ENCODE measurements around the gene CAMSAP2. TPM values are rescaled to one million over a fixed set of nuclear protein-coding genes. Genes with fewer than 3 reads are reported as not detected.
A peak's percentile ranks its signal among the peaks of the same experiment; 100 is the strongest.

CAMSAP2 gene
- total and polyA plus RNA-seq, 2 donors (not counting 3 experiments of a cell fraction or from before 2014, with no cell fraction given) = 6.7 to 45.5 TPM

GRCh38 chr1:200891774-200892157, 153.1 kb downstream of the CAMSAP2 start:
- FAIRE-seq (no peak), DNase-seq (ENCODE audit: low read depth, low spot score) (no peak)
- BruUV-seq (replicated peaks) = no TSS peak
- H3K9me3 ChIP-seq (replicated peaks; ENCODE audit: control insufficient read depth, insufficient read depth, low read length) = no peaks in the 10 kb centered on the region
- dilution Hi-C loops (cut with MboI; ENCODE audit: extremely low pct_ligation_motif_present, low sequenced_read_pairs) = no loop called here
- H3K4me1 ChIP-seq (ENCODE audit: control insufficient read depth, extremely low read depth, insufficient read depth, low read length) = no peaks in the 10 kb centered on the region
- no peak overlapping the region for H3K27ac ChIP-seq (ENCODE audit: insufficient read depth, low read depth, low read length)
- intact Hi-C loops (cut with micrococcal nuclease) = loop anchor here (5.0 kb wide), 2 partner anchors 151 to 221 kb away; partner anchors contain the start of gene CACNA1S
- H3K9me1 ChIP-seq (replicated peaks; ENCODE audit: control insufficient read depth, extremely low read depth, insufficient read depth, low read length) = no peaks in the 10 kb centered on the region
- H2AFZ ChIP-seq (ENCODE audit: low read depth, low read length) = no peak overlapping the region
- no peaks in the 10 kb centered on the region for H3K79me2 ChIP-seq (ENCODE audit: control insufficient read depth, insufficient read depth, low read length)
- TF ChIP-seq FOS (IDR thresholded peaks at IDR 0.05; ENCODE audit: borderline replicate concordance, insufficient read depth, low read length) (no peak), MYC (IDR thresholded peaks at IDR 0.05; ENCODE audit: low read depth, low read length) (no peak), JUN (IDR thresholded peaks at IDR 0.05; ENCODE audit: borderline replicate concordance, insufficient read depth, insufficient read length, low read depth) (no peak), POLR2A (IDR thresholded peaks at IDR 0.05; ENCODE audit: low read depth, low read length) (no peak), EZH2 (IDR thresholded peaks at IDR 0.05; ENCODE audit: borderline replicate concordance, low read depth, low read length, severe bottlenecking) (no peak), MAX (IDR thresholded peaks at IDR 0.05; ENCODE audit: insufficient read depth, insufficient read length) (no peak)
- H3K27me3 ChIP-seq (ENCODE audit: control insufficient read depth in 2 of 2, insufficient read depth in 2 of 2, low read length in 2 of 2) = peaks cover 39 to 46% of the 10 kb centered on the region in 2 experiments
- ChIA-PET CTCF (interaction anchor here (0.9 to 2.1 kb wide), 4 partner anchors 15 to 150 kb away, joined by 3 to 11 read pairs (median 4); no protein-coding TSS in a partner anchor), POLR2A (no interaction called here)
- no peak overlapping the region for H3K4me3 ChIP-seq (replicated peaks in 1 of 3; ENCODE audit: insufficient read depth in 1 of 3, low read depth in 1 of 3, low read length in 3 of 3)
- H3K9ac ChIP-seq (replicated peaks; ENCODE audit: extremely low read depth, insufficient read depth, low read length) = no peak overlapping the region
- H4K20me1 ChIP-seq (replicated peaks; ENCODE audit: control insufficient read depth, extremely low read depth, insufficient read depth, low read length) = no peaks in the 10 kb centered on the region
- H3K36me3 ChIP-seq (ENCODE audit: control insufficient read depth in 2 of 2, extremely low read depth in 1 of 2, insufficient read depth in 2 of 2, low read length in 2 of 2) = no peaks in the 10 kb centered on the region
- H3K4me2 ChIP-seq (ENCODE audit: insufficient read depth, low read length) = peak overlapping the region; percentile 68

GRCh38 chr1:200892546-200892945, 153.9 kb downstream of the CAMSAP2 start:
- no peaks in the 10 kb centered on the region for H3K79me2 ChIP-seq (ENCODE audit: control insufficient read depth, insufficient read depth, low read length)
- CTCF ChIA-PET = no interaction called here
- H3K9me1 ChIP-seq (replicated peaks; ENCODE audit: control insufficient read depth, extremely low read depth, insufficient read depth, low read length) = no peaks in the 10 kb centered on the region
- no peaks in the 10 kb centered on the region for H3K4me1 ChIP-seq (ENCODE audit: control insufficient read depth, extremely low read depth, insufficient read depth, low read length)
- H3K27ac ChIP-seq (ENCODE audit: insufficient read depth, low read depth, low read length) = no peak overlapping the region
- intact Hi-C loops (cut with micrococcal nuclease) (loop anchor here (5.0 kb wide), 2 partner anchors 150 to 220 kb away; partner anchors contain the start of gene CACNA1S), dilution Hi-C loops (cut with MboI; ENCODE audit: extremely low pct_ligation_motif_present, low sequenced_read_pairs) (no loop called here)
- FAIRE-seq = no peak
- no peak overlapping the region for H3K9ac ChIP-seq (replicated peaks; ENCODE audit: extremely low read depth, insufficient read depth, low read length)
- no peak overlapping the region for H3K4me2 ChIP-seq (ENCODE audit: insufficient read depth, low read length)
- no peaks in the 10 kb centered on the region for H3K36me3 ChIP-seq (ENCODE audit: control insufficient read depth in 2 of 2, extremely low read depth in 1 of 2, insufficient read depth in 2 of 2, low read length in 2 of 2)
- no peak overlapping the region for H3K4me3 ChIP-seq (replicated peaks in 1 of 3; ENCODE audit: insufficient read depth in 1 of 3, low read depth in 1 of 3, low read length in 3 of 3)
- TF ChIP-seq CTCF (IDR thresholded peaks at IDR 0.05; ENCODE audit: extremely low read depth in 1 of 2, insufficient read depth in 1 of 2, low read depth in 1 of 2, low read length in 2 of 2) (no peak), MAX (IDR thresholded peaks at IDR 0.05; ENCODE audit: insufficient read depth, insufficient read length) (no peak), POLR2AphosphoS5 (IDR thresholded peaks at IDR 0.05; ENCODE audit: insufficient read depth, low read depth, low read length) (no peak)
- no TSS peak for BruUV-seq (replicated peaks)
- H4K20me1 ChIP-seq (replicated peaks; ENCODE audit: control insufficient read depth, extremely low read depth, insufficient read depth, low read length) = no peaks in the 10 kb centered on the region
- peaks cover 39 to 48% of the 10 kb centered on the region in 2 experiments for H3K27me3 ChIP-seq (ENCODE audit: control insufficient read depth in 2 of 2, insufficient read depth in 2 of 2, low read length in 2 of 2)
- no peak overlapping the region for H2AFZ ChIP-seq (ENCODE audit: low read depth, low read length)
- no peak for DNase-seq (ENCODE audit: low read depth, low spot score)
- no peaks in the 10 kb centered on the region for H3K9me3 ChIP-seq (replicated peaks; ENCODE audit: control insufficient read depth, insufficient read depth, low read length)
- POLR2A ChIA-PET = no interaction called here

Data from endothelial cell of umbilical vein (primary cell).